H1 (cell line): ENCODE results near the gene ADGRV1. TPM values are rescaled to one million over a fixed set of nuclear protein-coding genes. Genes with fewer than 3 reads are reported as not detected.

Source experiments
- BCL11A ChIP-seq, 2 experiments: IDR thresholded peaks; one replicate each; pipeline ENCODE4 v1.6.1; 2011; ENCODE audit warnings: low read depth in 2 of 2, low read length in 2 of 2, mild to moderate bottlenecking in 2 of 2
- CHD7 ChIP-seq: fragments of 300-600 bp; sonication (generic); IDR thresholded peaks from 2 replicates; pipeline ENCODE4 v1.7.1; 2012; ENCODE audit warnings: low read length, moderate library complexity, mild to moderate bottlenecking, inconsistent platforms; ENCODE audit not compliant: insufficient replicate concordance
- CTBP2 ChIP-seq: IDR thresholded peaks from 2 replicates; pipeline ENCODE4 v1.7.0; 2011; ENCODE audit warnings: borderline replicate concordance, mild to moderate bottlenecking, moderate library complexity, mixed read lengths, low read length; ENCODE audit not compliant: insufficient read depth, insufficient read length
- FOSL1 ChIP-seq: IDR thresholded peaks from 2 replicates; pipeline ENCODE4 v1.6.1; 2011; ENCODE audit warnings: mild to moderate bottlenecking, low read depth, low read length, moderate library complexity; ENCODE audit not compliant: insufficient read depth
- RXRA ChIP-seq: IDR thresholded peaks from 2 replicates; pipeline ENCODE4 v1.6.1; 2011; ENCODE audit warnings: low read depth, mild to moderate bottlenecking, low read length, moderate library complexity; ENCODE audit not compliant: insufficient read depth
- SAP30 ChIP-seq: fragments of 300-600 bp; sonication (generic); IDR thresholded peaks from 2 replicates; pipeline ENCODE4 v1.7.1; 2012; ENCODE audit warnings: low read length, moderate library complexity, mild to moderate bottlenecking, inconsistent platforms; ENCODE audit not compliant: insufficient read depth, insufficient replicate concordance
- SIN3A ChIP-seq, 2 experiments: IDR thresholded peaks in 1 of 2; conservative IDR thresholded peaks in 1 of 2; 2 replicates each; pipeline ENCODE4 v1.6.1; 2011 to 2012; ENCODE audit warnings: low read length in 2 of 2, improper control_type of control experiment in 1 of 2, low read depth in 1 of 2, mild to moderate bottlenecking in 1 of 2
- TEAD4 ChIP-seq: IDR thresholded peaks from 2 replicates; pipeline ENCODE4 v1.6.1; 2012; ENCODE audit warnings: low read depth, low read length, inconsistent platforms, mixed read lengths
- polyA plus RNA-seq, 7 experiments: library from polyadenylated mRNA; depleted of rRNA in 3 of 7; stranded (reverse) in 5 of 7; unstranded in 2 of 7; fragments of >200 nt in 5 of 7; fragments of 200-250 nt in 2 of 7; gene quantifications; 1 replicate in 5 of 7; 2 replicates in 1 of 7; 4 replicates in 1 of 7; pipeline versions ENCODE4 v1.2.1 to v1.2.3, GENCODE V29; 2011 to 2013; ENCODE audit warnings: missing spikeins in 2 of 7, mixed read lengths in 2 of 7
- total RNA-seq: library from RNA; stranded (reverse); fragmentation: NEBNext Ultra II Directional; extraction: Animal tissue kit (Norgen Biotek cat#: 25700); gene quantifications from 2 replicates; pipeline ENCODE4 v1.2.1, GENCODE V29; 2021

ADGRV1 gene
- total and polyA plus RNA-seq, 2 of the 8 experiments (the other 6 are each of a cell fraction or from before 2014, with no cell fraction given): 53.1 to 62.2 TPM

- TF ChIP-seq CHD7: no peak
- TF ChIP-seq SIN3A (conservative IDR thresholded peaks at IDR 0.05 in 1 of 2, IDR thresholded peaks at IDR 0.05 in 1 of 2; ENCODE audit: low read depth in 1 of 2, low read length in 2 of 2): no peak
- no peak for TF ChIP-seq BCL11A (IDR thresholded peaks at IDR 0.05; ENCODE audit: low read depth in 2 of 2, low read length in 2 of 2)
- TF ChIP-seq CTBP2: no peak
- TF ChIP-seq FOSL1: no peak
- no peak for TF ChIP-seq RXRA
- TF ChIP-seq TEAD4: no peak
- no peak for TF ChIP-seq SAP30
Observed at GRCh38 chr5:90948969-90949368, 390.4 kb downstream of the ADGRV1 start (continued).
